Ishikawa (cell line): ENCODE results near the gene GORASP1.

Experiments
- CEBPB ChIP-seq: IDR thresholded peaks from 2 replicates; pipeline ENCODE4 v1.6.1; 2012
- CREB1 ChIP-seq: IDR thresholded peaks from 2 replicates; pipeline ENCODE4 v1.6.1; 2012; ENCODE audit warnings: low read depth
- EGR1 ChIP-seq: IDR thresholded peaks from 2 replicates; pipeline ENCODE4 v1.6.1; 2012
- EP300 ChIP-seq: IDR thresholded peaks from 2 replicates; pipeline ENCODE4 v1.6.1; 2012; ENCODE audit warnings: borderline replicate concordance
- FOXM1 ChIP-seq: IDR thresholded peaks from 2 replicates; pipeline ENCODE4 v1.6.1; 2012; ENCODE audit warnings: low read depth, borderline replicate concordance
- MAX ChIP-seq: IDR thresholded peaks from 2 replicates; pipeline ENCODE4 v1.6.1; 2012
- NFIC ChIP-seq: IDR thresholded peaks from 2 replicates; pipeline ENCODE4 v1.6.1; 2012
- RAD21 ChIP-seq: IDR thresholded peaks from 2 replicates; pipeline ENCODE4 v1.6.1; 2012; ENCODE audit warnings: low read depth
- REST ChIP-seq: IDR thresholded peaks from 2 replicates; pipeline ENCODE4 v1.6.1; 2012; ENCODE audit warnings: low read depth, mild to moderate bottlenecking
- TAF1 ChIP-seq: IDR thresholded peaks from 2 replicates; pipeline ENCODE4 v1.6.1; 2012; ENCODE audit warnings: low read depth, mild to moderate bottlenecking
- TCF12 ChIP-seq: IDR thresholded peaks from 2 replicates; pipeline ENCODE4 v1.6.1; 2012; ENCODE audit warnings: low read depth
- TEAD4 ChIP-seq: IDR thresholded peaks from 2 replicates; pipeline ENCODE4 v1.6.1; 2012
- USF1 ChIP-seq: IDR thresholded peaks from 2 replicates; pipeline ENCODE4 v1.6.1; 2012
- YY1 ChIP-seq: IDR thresholded peaks from 2 replicates; pipeline ENCODE4 v1.6.1; 2012; ENCODE audit warnings: low read depth
- ZBTB7A ChIP-seq: IDR thresholded peaks from 2 replicates; pipeline ENCODE4 v1.6.1; 2012; ENCODE audit warnings: low read depth

Gene GORASP1

DNA sequence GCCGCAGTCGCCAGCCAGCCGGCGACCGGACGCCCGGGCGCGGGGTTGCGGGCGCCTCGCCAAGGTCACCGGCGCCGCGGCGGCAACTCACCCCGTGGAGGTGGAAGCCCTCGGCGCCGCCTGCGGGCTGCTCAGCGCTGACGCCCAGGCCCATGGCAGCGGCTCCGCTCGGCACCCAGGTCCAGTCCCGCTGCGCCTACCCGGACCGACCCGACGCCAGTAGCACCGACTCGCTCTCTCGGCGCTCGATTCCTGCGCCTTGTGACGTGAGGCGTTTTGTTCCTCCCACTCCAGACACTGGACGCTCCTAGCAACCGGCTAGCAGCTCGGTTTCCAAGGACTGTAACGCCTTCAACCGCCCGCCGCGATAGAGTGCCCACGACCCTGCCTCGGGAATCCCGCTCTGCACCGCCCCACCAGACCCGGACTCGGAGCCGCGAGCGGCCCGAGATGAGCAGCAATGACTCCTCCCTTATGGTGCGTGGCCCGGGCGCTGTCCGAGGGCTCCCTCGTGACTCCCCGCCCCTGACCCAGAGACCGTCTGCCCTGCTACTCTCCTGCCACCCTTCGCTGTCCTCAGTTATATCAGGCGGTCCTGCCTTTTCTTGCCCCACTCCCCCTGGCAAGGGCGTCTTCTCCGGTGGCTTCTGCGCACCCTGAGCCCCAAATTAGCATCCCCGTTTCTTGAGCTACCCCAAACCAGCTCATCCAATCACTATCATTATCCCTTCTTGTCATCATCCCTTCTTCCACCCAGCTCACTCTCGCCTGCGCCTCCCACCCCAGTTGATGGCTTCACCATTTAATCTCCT lies at the start of gene GORASP1, which contains the start of gene TTC21A:
GORASP1 (minus strand) TSS at position 240 of the 812 bp plus-strand sequence; CDS start at position 154, 86 bp downstream.
TTC21A (plus strand) TSS at position 293 of the 812 bp plus-strand sequence; CDS start at position 451, 158 bp downstream.
- TF ChIP-seq USF1 (no peak), CEBPB (no peak), RAD21 (peak; percentile 9; the same call in 1 of the 2 replicates), EP300 (no peak), TEAD4 (no peak), CREB1 (peak; percentile 83), MAX (no peak), FOXM1 (no peak), REST (peak; percentile 42), TCF12 (peak; percentile 26; the same call in 1 of the 2 replicates), EGR1 (0 out of 2 replicates have a peak, but pooled peaks have one; percentile 9), NFIC (no peak), TAF1 (peak; percentile 37; the same call in 1 of the 2 replicates), ZBTB7A (0 out of 2 replicates have a peak, but pooled peaks have one; percentile 58), YY1 (peak; percentile 65)

DNA sequence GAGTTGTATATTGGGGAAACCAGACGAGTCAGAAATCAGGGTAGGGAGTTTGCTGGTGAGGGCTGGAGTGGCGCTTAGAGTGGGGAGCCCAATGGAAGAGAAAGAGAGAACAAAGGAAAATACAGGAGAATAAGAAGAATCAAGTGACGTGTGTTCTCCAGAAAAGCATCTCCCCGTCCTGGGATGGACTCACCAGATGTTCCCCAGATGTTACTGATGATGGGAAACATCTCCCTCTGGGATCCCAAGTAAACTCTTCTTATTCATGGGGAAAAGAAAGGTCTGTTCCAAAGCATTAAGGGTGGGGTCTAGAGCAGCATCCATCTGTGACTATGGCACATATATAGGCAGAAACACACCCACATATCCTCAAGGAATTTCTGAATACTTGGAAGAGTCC lies 49.0 kb upstream of the GORASP1 start:
- TF ChIP-seq NFIC (no peak), CREB1 (no peak), CEBPB (no peak), RAD21 (no peak), MAX (no peak), EGR1 (no peak)

- no peak for TF ChIP-seq TEAD4
- no peak for TF ChIP-seq RAD21
- TF ChIP-seq TCF12, result no peak
- TF ChIP-seq REST, result no peak
- TF ChIP-seq EGR1, result no peak
- no peak for TF ChIP-seq TAF1
- TF ChIP-seq NFIC, result no peak
- no peak for TF ChIP-seq EP300
- no peak for TF ChIP-seq USF1
- TF ChIP-seq ZBTB7A, result no peak
- TF ChIP-seq CREB1, result no peak
- TF ChIP-seq YY1, result no peak
- TF ChIP-seq MAX, result no peak
Observed at GRCh38 chr3:39154280-39155021, 47.0 kb upstream of the GORASP1 start.

DNA sequence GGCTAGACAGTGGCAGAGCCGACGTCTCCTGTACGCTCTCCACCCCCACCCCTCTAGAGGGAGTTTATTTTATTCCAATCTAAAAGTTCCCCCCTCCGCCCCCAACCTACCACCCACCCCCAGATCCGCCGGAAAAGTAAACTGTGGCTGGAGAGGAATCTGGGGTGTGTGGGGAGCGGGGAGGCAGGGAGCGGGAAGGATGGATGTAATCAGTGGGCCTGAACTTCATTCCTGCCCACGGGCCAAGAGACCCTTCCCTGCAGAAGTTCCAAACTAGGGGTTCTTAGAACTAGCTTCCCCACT lies 46.5 kb upstream of the GORASP1 start:
- no peak for TF ChIP-seq TCF12

- peak; percentile 69 for TF ChIP-seq NFIC
- TF ChIP-seq YY1, result no peak; the same call in 1 of the 2 replicates
- TF ChIP-seq CEBPB, result no peak
- peak; percentile 18; the same call in 1 of the 2 replicates for TF ChIP-seq RAD21
- TF ChIP-seq EP300, result peak; percentile 75
- 0 out of 2 replicates have a peak, but pooled peaks have one; percentile 23 for TF ChIP-seq FOXM1
- peak; percentile 66 for TF ChIP-seq TCF12
- no peak for TF ChIP-seq MAX
- TF ChIP-seq USF1, result no peak
- TF ChIP-seq CREB1, result 0 out of 2 replicates have a peak, but pooled peaks have one; percentile 10
- TF ChIP-seq ZBTB7A, result peak; percentile 71
- TF ChIP-seq TEAD4, result peak; percentile 56
- TF ChIP-seq TAF1, result no peak
- no peak for TF ChIP-seq EGR1
- no peak for TF ChIP-seq REST
Observed at GRCh38 chr3:39150803-39151631, 43.6 kb upstream of the GORASP1 start.
